Measurements from ENCODE around the gene MLPH. TPM values are rescaled to one million over a fixed set of nuclear protein-coding genes. Genes with fewer than 3 reads are reported as not detected.

MLPH gene
- total RNA-seq, 1 experiment from 2014 or later, result 27.1 TPM

DNA sequence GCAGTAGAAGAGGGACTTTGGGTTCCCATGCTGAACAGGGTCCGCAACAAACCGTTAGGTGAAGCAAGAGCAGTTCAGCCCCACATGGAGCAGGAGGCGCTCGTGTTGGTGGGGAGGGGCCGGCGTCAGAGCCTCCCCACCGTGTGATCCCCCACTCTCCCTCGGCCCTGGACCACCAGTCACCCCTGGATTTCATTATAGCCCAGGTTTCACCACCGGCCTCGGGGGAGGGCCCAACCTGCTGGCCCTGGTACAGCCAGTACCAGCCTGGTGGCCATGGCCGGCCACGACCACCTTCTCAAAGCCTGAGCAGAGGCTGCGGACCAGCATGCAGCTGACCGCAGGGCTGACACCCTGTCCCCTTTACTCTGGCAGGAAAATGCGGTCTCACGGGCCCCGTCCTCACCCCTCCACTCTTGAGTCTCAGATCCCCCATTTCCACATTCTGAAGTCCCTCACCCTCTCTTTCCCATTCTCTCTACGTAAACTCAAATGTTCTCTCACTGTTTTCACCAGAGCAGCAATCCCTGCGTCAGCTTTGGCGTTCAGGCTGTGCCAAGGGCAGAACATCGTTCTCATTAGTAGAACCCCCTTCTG lies 8.6 kb downstream of the MLPH start:
- CTCF ChIA-PET, result interaction anchor here (0.7 to 1.4 kb wide), 2 partner anchors 12 to 22 kb away, joined by 3 read pairs; no protein-coding TSS in a partner anchor
- no TSS peak for BruUV-seq (replicated peaks)
- TF ChIP-seq, protein P1, sequence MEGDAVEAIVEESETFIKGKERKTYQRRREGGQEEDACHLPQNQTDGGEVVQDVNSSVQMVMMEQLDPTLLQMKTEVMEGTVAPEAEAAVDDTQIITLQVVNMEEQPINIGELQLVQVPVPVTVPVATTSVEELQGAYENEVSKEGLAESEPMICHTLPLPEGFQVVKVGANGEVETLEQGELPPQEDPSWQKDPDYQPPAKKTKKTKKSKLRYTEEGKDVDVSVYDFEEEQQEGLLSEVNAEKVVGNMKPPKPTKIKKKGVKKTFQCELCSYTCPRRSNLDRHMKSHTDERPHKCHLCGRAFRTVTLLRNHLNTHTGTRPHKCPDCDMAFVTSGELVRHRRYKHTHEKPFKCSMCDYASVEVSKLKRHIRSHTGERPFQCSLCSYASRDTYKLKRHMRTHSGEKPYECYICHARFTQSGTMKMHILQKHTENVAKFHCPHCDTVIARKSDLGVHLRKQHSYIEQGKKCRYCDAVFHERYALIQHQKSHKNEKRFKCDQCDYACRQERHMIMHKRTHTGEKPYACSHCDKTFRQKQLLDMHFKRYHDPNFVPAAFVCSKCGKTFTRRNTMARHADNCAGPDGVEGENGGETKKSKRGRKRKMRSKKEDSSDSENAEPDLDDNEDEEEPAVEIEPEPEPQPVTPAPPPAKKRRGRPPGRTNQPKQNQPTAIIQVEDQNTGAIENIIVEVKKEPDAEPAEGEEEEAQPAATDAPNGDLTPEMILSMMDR (IDR thresholded peaks at IDR 0.05; ENCODE audit: unreplicated experiment), result no peak
- Mint-ChIP-seq H3K9me3 (ENCODE audit: unreplicated experiment) (peaks cover 9% of the 10 kb centered on the region), H3K4me1 (ENCODE audit: insufficient read depth, unreplicated experiment) (peaks cover 8% of the 10 kb centered on the region), H3K27me3 (ENCODE audit: insufficient read depth, unreplicated experiment) (no peaks in the 10 kb centered on the region), H3K27ac (ENCODE audit: low read depth, unreplicated experiment) (no peak overlapping the region), H3K36me3 (ENCODE audit: insufficient read depth, unreplicated experiment) (peaks cover 18% of the 10 kb centered on the region), H3K4me3 (ENCODE audit: unreplicated experiment) (no peak overlapping the region)
- no peak for DNase-seq (ENCODE audit: unreplicated experiment)
- POLR2A ChIA-PET, result no interaction called here
- intact Hi-C loops (cut with micrococcal nuclease), result no loop called here

DNA sequence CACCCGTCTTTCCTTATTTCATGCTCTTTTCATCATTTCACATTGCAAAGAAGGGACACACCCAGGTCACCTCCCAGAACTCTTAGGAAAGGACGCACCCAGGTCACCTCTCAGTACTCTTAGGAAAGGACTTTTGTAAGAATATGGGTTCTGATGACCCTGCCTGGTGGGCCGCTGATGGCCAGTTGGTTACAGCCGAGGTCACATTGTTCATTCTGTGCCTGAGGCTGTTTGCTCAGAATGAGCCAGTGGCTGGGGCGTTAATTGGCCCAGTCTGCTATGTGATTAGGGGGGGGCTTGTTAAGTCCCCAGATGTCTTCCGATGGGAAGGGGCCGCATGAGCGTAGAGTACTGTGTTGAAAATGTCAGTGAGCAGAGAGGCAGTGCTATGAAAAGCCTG lies 9.4 kb downstream of the MLPH start:
- POLR2A ChIA-PET, result no interaction called here
- H3K4me1 Mint-ChIP-seq (ENCODE audit: insufficient read depth, unreplicated experiment), result peaks cover 15% of the 10 kb centered on the region
- intact Hi-C loops (cut with micrococcal nuclease), result no loop called here
- DNase-seq (ENCODE audit: unreplicated experiment), result no peak
- no peaks in the 10 kb centered on the region for H3K27me3 Mint-ChIP-seq (ENCODE audit: insufficient read depth, unreplicated experiment)
- no peak overlapping the region for H3K4me3 Mint-ChIP-seq (ENCODE audit: unreplicated experiment)
- no peak overlapping the region for H3K27ac Mint-ChIP-seq (ENCODE audit: low read depth, unreplicated experiment)
- CTCF ChIA-PET, result no interaction called here
- peaks cover 18% of the 10 kb centered on the region for H3K36me3 Mint-ChIP-seq (ENCODE audit: insufficient read depth, unreplicated experiment)
- TF ChIP-seq, protein P1 (IDR thresholded peaks at IDR 0.05; ENCODE audit: unreplicated experiment), result no peak
- peaks cover 9% of the 10 kb centered on the region for H3K9me3 Mint-ChIP-seq (ENCODE audit: unreplicated experiment)
- BruUV-seq (replicated peaks), result no TSS peak

DNA sequence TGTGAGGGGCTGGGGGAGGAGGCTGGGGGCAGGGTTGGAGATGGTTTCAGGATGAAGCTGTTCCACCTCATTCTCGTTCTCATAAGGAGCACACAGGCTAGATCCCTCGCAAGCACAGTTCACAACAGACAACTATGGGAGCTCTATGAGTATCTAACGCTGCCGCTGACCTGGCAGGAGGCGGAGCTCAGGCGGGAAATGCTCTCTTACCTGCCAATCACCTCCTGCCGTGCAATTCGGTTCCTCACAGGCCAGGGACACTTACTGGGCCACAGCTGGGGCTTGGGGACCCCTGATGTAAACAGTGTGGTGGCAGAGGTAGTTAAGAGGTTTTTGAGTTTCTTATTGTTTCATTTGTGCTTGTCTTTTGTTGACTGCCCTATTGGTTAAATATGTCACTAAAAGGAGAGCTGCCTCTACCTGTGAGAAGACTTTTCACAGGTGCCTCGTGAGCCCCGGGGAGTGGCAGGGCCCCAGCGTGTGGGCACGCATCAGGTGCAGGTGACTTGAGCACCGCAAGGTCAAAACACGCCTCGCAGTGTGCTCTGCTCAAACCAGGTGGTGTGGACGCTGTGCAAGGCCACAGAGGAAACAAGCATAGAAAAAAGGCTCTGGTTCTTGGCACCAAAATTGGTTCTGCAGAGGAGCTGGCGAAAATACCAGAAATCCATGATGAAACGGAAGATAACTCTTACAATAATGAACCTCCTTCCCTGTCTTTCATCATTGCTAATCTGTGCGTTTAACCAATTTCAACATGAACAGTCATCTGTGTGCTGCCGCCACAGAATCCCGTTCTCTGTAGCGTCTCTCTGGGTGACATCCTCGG lies 10.2 kb downstream of the MLPH start:
- intact Hi-C loops (cut with micrococcal nuclease), result no loop called here
- no peaks in the 10 kb centered on the region for H3K27me3 Mint-ChIP-seq (ENCODE audit: insufficient read depth, unreplicated experiment)
- H3K4me1 Mint-ChIP-seq (ENCODE audit: insufficient read depth, unreplicated experiment), result peaks cover 22% of the 10 kb centered on the region
- CTCF ChIA-PET, result interaction anchor here (2.1 kb wide), 1 partner anchor 15 kb away, joined by 5 read pairs; no protein-coding TSS in a partner anchor
- no TSS peak for BruUV-seq (replicated peaks)
- POLR2A ChIA-PET, result interaction anchor here (0.6 kb wide), 1 partner anchor 687 kb away, joined by 4 read pairs; no protein-coding TSS in a partner anchor
- H3K27ac Mint-ChIP-seq (ENCODE audit: low read depth, unreplicated experiment), result no peak overlapping the region
- peaks cover 9% of the 10 kb centered on the region for H3K9me3 Mint-ChIP-seq (ENCODE audit: unreplicated experiment)
- H3K4me3 Mint-ChIP-seq (ENCODE audit: unreplicated experiment), result no peak overlapping the region
- DNase-seq (ENCODE audit: unreplicated experiment), result no peak
- H3K36me3 Mint-ChIP-seq (ENCODE audit: insufficient read depth, unreplicated experiment), result peaks cover 18% of the 10 kb centered on the region
- TF ChIP-seq, protein P1 (IDR thresholded peaks at IDR 0.05; ENCODE audit: unreplicated experiment), result no peak

DNA sequence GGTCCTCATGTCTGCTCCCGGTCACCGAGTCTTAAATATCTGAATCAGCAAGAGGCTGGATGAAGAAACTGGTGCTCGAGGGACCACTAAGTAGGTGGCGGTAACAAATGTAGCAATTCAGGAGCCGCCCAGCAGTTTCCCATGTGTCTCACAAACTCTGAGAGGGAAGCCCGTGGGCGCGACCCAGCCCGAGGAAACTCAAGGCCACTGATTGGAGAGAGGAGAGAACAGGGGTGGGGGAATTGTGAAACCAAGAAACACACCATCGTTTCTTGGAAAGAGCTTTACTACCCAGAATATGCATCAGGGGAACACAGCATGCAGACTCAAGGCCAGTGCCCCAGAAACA lies 10.8 kb downstream of the MLPH start:
- H3K27ac Mint-ChIP-seq (ENCODE audit: low read depth, unreplicated experiment), result no peak overlapping the region
- peaks cover 6% of the 10 kb centered on the region for H3K9me3 Mint-ChIP-seq (ENCODE audit: unreplicated experiment)
- TF ChIP-seq, protein P1 (IDR thresholded peaks at IDR 0.05; ENCODE audit: unreplicated experiment), result no peak
- ChIA-PET CTCF (interaction anchor here (2.1 kb wide), 1 partner anchor 15 kb away, joined by 5 read pairs; no protein-coding TSS in a partner anchor), POLR2A (interaction anchor here (0.6 kb wide), 2 partner anchors 203 to 687 kb away, joined by 3 to 4 read pairs; no protein-coding TSS in a partner anchor)
- no peak overlapping the region for H3K4me3 Mint-ChIP-seq (ENCODE audit: unreplicated experiment)
- intact Hi-C loops (cut with micrococcal nuclease), result no loop called here
- BruUV-seq (replicated peaks), result no TSS peak
- no peaks in the 10 kb centered on the region for H3K27me3 Mint-ChIP-seq (ENCODE audit: insufficient read depth, unreplicated experiment)
- H3K36me3 Mint-ChIP-seq (ENCODE audit: insufficient read depth, unreplicated experiment), result peaks cover 18% of the 10 kb centered on the region
- H3K4me1 Mint-ChIP-seq (ENCODE audit: insufficient read depth, unreplicated experiment), result peaks cover 26% of the 10 kb centered on the region
- DNase-seq (ENCODE audit: unreplicated experiment), result no peak
